Inferior parietal cortex (tissue), 1 donor: ENCODE results near the gene GPR17.

Source experiments
- DNase-seq: peaks from one replicate; pipeline ENCODE4 v3.0.0-alpha.2; 2016; ENCODE audit errors: extremely low spot score

GPR17 gene

GRCh38 chr2:127630096-127630863 is 15.7 kb upstream of the GPR17 start:
- no peak for DNase-seq

DNA sequence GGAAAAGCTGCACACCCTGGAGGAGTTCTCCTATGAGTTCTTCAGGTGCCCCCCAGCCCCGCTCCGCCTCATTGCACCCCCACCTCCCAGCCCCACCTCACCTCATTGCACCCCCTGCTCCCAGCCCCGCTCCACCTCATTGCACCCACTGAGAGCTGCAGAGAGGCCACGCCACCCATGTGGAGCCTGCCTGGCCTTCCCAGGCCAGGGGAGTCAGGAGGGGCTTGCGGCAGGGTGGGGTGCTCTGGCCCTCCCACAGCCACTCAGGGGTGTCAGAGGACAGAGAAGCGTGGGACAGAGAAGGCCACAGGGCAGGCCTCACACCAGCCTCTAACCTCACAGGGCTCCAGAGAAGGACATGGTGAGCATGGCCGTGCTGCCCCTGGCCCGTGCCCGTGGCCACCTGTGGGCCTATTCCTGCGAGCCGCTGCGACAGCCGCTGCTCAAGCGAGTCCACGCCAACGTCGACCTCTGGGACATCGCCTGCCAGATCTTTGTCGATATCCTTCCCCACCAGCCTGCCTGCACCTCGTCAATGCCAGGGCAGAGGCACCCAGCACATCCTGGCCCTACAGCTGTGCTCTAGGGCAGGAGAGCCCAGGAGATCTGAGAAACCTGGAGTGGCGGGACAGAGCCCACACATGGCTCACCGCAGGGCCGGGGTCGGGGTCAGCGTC is 15.0 kb upstream of the GPR17 start:
- no peak for DNase-seq

GRCh38 chr2:127631541-127631996 is 14.4 kb upstream of the GPR17 start:
- DNase-seq = no peak

- no peak for DNase-seq
Measured at GRCh38 chr2:127631997-127632581, 13.9 kb upstream of the GPR17 start.

DNA sequence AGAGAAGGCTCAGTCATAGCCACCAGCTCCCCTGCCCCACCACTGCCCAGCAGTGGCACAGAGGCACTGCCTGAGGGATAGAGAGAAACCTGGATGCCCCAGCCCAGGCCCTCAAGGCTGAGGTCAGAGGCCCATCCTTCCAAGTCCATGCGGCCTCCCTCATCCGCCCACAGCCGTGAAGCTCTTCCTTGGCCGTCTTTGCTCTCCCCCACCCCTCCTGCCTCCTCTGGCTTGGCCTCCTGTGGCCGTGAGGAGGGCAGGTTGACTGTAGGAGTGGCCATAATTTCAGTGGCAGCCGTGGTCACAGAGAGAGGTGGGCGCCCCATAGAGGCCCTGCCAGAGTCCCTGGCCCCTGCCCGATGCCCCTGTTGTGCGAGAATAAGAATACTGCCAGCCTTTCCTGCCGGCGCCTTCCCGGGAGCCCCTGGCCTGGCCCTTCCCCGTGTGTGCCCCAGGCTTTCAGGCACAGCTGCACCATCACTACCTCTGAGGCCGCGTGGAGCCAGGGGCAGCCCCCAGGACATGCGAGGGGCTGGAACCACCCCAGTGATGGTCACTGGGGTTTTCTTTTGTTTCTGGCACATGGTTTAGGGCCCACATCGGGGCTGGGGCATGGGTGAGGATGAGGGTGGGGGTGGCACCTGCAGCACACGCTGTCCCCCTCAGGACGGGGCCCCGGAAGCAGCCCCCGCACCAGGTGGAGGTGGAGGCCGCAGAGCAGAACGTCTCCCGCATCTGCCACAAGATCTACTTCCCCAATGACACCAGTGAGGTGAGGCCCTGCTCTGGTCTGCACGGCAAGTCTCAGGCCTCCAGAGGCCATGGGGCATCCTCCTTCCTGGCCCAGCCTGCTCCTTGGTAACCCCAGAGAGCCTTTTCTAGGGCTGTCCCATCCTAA is 13.1 kb upstream of the GPR17 start:
- no peak for DNase-seq

DNA sequence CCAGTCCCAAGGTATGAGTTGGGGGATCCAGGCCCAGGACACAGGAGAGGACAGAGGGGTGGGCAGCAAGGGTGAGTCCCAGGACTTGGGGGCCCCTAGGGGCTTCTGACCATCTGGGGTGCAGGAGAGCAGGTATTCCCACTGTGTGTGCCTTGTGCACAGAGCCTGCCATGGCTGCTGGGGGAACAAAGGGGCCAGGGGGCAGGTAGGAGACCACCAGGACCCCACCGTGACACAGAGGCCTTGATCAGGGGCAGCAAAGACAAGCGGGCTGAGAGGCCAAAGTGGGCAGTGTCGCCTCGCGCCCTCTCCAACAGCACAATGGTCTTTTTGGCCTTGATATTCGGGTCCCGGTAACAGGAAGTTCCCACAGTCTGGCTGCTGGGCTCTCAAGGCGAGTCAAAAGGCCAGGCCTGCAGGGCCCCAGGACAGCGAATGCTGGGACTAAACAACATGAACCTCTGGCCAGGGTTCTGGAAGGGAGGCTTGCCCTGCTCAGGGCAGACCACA is 12.3 kb upstream of the GPR17 start:
- no peak for DNase-seq

- DNase-seq = no peak
Measured at GRCh38 chr2:127634066-127634617, 11.8 kb upstream of the GPR17 start.

DNA sequence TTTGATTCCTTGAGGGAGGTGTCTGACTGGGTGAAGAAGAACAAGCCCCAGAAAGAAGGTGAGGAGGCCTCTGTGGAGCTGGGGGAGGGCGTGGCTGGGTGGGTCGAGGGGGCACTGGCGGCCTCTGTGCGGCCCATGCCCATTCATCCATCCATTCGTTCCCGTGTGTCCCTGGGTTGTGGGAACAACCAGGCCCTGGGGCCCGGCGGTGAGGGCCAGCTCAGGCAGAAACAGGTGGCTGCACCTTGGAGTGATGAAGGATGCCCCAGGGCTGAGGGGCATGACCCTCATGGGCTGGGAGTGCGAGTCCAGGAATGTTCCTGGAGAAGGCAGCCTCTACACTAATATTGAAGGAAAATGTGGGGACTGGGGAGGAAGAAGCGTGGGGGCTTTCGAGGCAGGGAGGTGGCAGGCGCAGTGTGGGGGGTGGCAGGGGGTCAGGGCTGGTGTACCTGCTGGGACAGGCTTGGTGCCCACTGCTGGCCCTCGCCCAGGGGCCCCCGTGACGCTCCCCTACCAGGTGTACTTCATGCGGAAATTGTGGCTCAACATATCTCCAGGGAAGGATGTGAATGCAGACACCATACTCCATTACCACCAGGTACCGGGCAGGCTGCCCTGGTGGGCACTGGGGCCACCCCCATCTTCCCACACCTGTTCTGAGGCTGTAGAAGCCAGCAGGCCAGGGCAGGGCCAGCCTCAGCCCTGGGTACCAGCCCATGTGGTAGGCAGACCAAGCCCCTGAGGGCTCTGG is 11.2 kb upstream of the GPR17 start:
- no peak for DNase-seq

GRCh38 chr2:127635380-127636237 is 10.3 kb upstream of the GPR17 start:
- DNase-seq = no peak

GRCh38 chr2:127636248-127637235 is 9.4 kb upstream of the GPR17 start:
- DNase-seq = no peak

DNA sequence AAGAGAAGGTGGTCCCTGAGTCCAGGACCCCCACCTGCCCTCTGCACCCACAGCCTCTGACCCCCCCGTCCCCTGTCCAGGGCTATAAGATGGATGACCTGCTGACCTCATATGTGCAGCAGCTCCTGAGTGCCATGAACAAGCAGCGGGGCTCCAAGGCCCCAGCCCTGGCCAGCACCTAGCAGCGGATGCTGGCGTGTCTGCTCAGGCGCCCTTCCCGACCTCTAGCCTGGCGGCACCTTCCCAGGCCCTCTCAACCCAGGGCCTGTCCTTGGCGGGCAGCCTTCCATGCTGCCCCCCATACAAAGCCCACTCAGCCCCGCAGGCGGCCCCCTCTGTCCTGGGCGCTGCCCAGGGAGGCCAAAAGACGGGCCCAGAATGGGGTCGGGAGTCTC is 8.7 kb upstream of the GPR17 start:
- no peak for DNase-seq

GRCh38 chr2:127637725-127638252 is 8.2 kb upstream of the GPR17 start:
- DNase-seq = no peak

- no peak for DNase-seq
Measured at GRCh38 chr2:127638361-127639110, 7.4 kb upstream of the GPR17 start.

- DNase-seq = no peak
Measured at GRCh38 chr2:127639111-127639474, 6.9 kb upstream of the GPR17 start.

- no peak for DNase-seq
Measured at GRCh38 chr2:127640082-127641072, 5.6 kb upstream of the GPR17 start.

GRCh38 chr2:127641133-127641532 is 4.8 kb upstream of the GPR17 start:
- DNase-seq = no peak
